Mammary microvascular endothelial cell (primary cell): ENCODE results near the gene PDCD5. TPM values are rescaled to one million over a fixed set of nuclear protein-coding genes. Genes with fewer than 3 reads are reported as not detected.

Experiments used
- total RNA-seq: library from RNA; depleted of rRNA; stranded (reverse); fragments of >200 nt; gene quantifications from 2 replicates; pipeline ENCODE4 v1.2.3, GENCODE V29; 2015

PDCD5 gene
- total RNA-seq = 207 and 280 TPM in 2 replicates

GRCh38 chr19:32580901-32581704 is at the start of gene PDCD5:
Gene PDCD5 (plus strand): TSS chr19:32581190. CDS start chr19:32581262, 72 bp downstream.

Other genes starting within 250 kb of the PDCD5 start
- 7.5 and 8.7 TPM in 2 replicates for gene ZNF507, start 235.6 kb upstream of the PDCD5 start, total RNA-seq
- 9.4 and 11.6 TPM in 2 replicates for gene DPY19L3, start 175.4 kb upstream of the PDCD5 start, total RNA-seq
- 28.6 and 29.4 TPM in 2 replicates for gene ANKRD27, start 94.0 kb downstream of the PDCD5 start, total RNA-seq
- 0.07 and 0.20 TPM in 2 replicates for gene RGS9BP, start 94.7 kb downstream of the PDCD5 start, total RNA-seq
- gene NUDT19, start 110.6 kb downstream of the PDCD5 start, total RNA-seq = 15.5 and 18.7 TPM in 2 replicates
- 0.60 and 0.79 TPM in 2 replicates for gene TDRD12, start 138.6 kb downstream of the PDCD5 start, total RNA-seq